ENCODE data around the gene CDSN. TPM values are rescaled to one million over a fixed set of nuclear protein-coding genes. Genes with fewer than 3 reads are reported as not detected.

CDSN gene
- total and polyA plus RNA-seq, 2 of the 8 experiments (the other 6 are each of a cell fraction or from before 2014, with no cell fraction given), result not detected

DNA sequence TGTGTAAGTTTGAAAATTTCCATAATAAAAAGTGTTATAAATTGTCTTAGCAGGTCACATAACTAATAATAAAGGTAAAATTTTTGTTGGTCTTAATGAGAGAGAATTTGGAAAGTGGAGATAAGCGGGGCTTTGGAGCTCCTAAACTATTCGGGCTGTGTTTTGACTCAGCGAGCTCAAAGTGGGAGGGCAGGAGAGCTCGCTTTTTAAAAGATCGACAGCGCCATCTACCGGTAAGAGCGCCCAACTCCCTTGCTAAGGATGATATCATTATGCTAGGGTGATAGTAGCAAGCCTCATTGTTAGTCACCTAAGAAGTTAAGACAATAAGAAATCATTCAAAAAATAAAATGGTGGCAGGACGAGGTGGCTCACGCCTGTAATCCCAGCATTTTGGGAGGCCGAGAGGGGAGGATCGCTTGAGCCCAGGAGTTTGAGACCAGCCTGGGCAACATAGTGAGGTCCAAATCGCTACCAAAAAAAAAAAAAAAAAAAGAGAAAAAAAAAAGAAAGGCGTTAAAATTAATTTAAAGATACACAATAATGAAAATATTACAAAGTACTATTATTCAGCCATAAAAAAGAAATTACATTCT lies 32.7 kb downstream of the CDSN start:
- no peak overlapping the region for H2BK12ac ChIP-seq (ENCODE audit: low read depth, low read length)
- no peak overlapping the region for H2AK5ac ChIP-seq (ENCODE audit: low read depth, low read length)
- no peak overlapping the region for H4K8ac ChIP-seq (ENCODE audit: extremely low read depth, insufficient read depth, low read length)
- H2BK20ac ChIP-seq (ENCODE audit: low read length), result no peak overlapping the region
- no peaks in the 10 kb centered on the region for H3K23me2 ChIP-seq (ENCODE audit: low read depth, low read length)
- H3K79me2 ChIP-seq (ENCODE audit: control insufficient read depth in 1 of 2, insufficient read depth in 2 of 2, low read length in 2 of 2), result no peaks in the 10 kb centered on the region
- H3K23ac ChIP-seq (ENCODE audit: insufficient read length), result no peak overlapping the region
- no peaks in the 10 kb centered on the region for H3K79me1 ChIP-seq (ENCODE audit: low read depth, low read length)
- no peak overlapping the region for H2BK5ac ChIP-seq (ENCODE audit: low read depth, low read length)
- H3K14ac ChIP-seq (ENCODE audit: insufficient read length), result no peak overlapping the region
- H2BK15ac ChIP-seq (ENCODE audit: low read length), result no peak overlapping the region
- H3K9me3 ChIP-seq (ENCODE audit: insufficient read depth in 2 of 2, low read depth in 1 of 2, low read length in 1 of 2), result no peaks in the 10 kb centered on the region
- no peak overlapping the region for H3K56ac ChIP-seq (replicated peaks; ENCODE audit: insufficient read length, low read depth, low read length)
- FAIRE-seq (peak; percentile 63), DNase-seq (ENCODE audit: low read depth in 1 of 2, low spot score in 2 of 2) (peak in 1 of 2 experiments; percentile 87)
- no peak overlapping the region for H4K5ac ChIP-seq (ENCODE audit: insufficient read length, low read depth, low read length)
- no peak overlapping the region for H3K9ac ChIP-seq (replicated peaks in 1 of 4; ENCODE audit: extremely low read depth in 1 of 4, low read depth in 3 of 4, low read length in 3 of 4)
- no peaks in the 10 kb centered on the region for H4K20me1 ChIP-seq (replicated peaks in 1 of 2; ENCODE audit: control insufficient read depth in 1 of 2, insufficient read depth in 2 of 2, low read length in 2 of 2)
- H3K27me3 ChIP-seq (replicated peaks in 1 of 4; ENCODE audit: control insufficient read depth in 3 of 4, extremely low read depth in 1 of 4, insufficient read depth in 3 of 4, low read length in 3 of 4), result no peaks in the 10 kb centered on the region
- no peak overlapping the region for H2AFZ ChIP-seq (ENCODE audit: low read length)
- no peak overlapping the region for H3K4me3 ChIP-seq (ENCODE audit: extremely low read depth in 1 of 4, insufficient read depth in 2 of 4, low read depth in 3 of 4, low read length in 4 of 4)
- H3K4ac ChIP-seq (replicated peaks; ENCODE audit: insufficient read length, low read depth, low read length), result no peak overlapping the region
- H3K4me2 ChIP-seq (ENCODE audit: insufficient read depth in 1 of 2, low read depth in 2 of 2, low read length in 2 of 2), result no peak overlapping the region
- H4K91ac ChIP-seq (replicated peaks; ENCODE audit: insufficient read length, low read length), result no peak overlapping the region
- H3K27ac ChIP-seq (ENCODE audit: low read depth, low read length), result no peak overlapping the region
- H3K4me1 ChIP-seq (replicated peaks in 1 of 4; ENCODE audit: control insufficient read depth in 3 of 4, insufficient read depth in 4 of 4, low read length in 3 of 4), result no peaks in the 10 kb centered on the region; a peak in 1 of 7 replicates
- POLR2A ChIA-PET (ENCODE audit: partially characterized antibody), result interaction anchor here (0.6 to 1.9 kb wide), 6 partner anchors 75 to 489 kb away, joined by 3 to 6 read pairs (median 3); partner anchors contain the start of gene TUBB
- 10% methylated on average over 13 of the region's 14 CpGs; no CpG with 5 or more reads in 1 of the 2 experiments for WGBS, 2 experiments (ENCODE audit: extremely low coverage in 1 of 2, insufficient coverage in 1 of 2, insufficient read length in 1 of 2, insufficient replicate concordance in 2 of 2, low coverage in 1 of 2, low lambda C conversion rate in 2 of 2, missing lambda C conversion rate in 1 of 2)
- no peaks in the 10 kb centered on the region for H3K36me3 ChIP-seq (ENCODE audit: control insufficient read depth in 2 of 4, insufficient read depth in 4 of 4, low read length in 3 of 4)
- CTCF ChIA-PET (ENCODE audit: partially characterized antibody), result interaction anchor here (0.5 to 13.3 kb wide), 64 partner anchors 9 to 530 kb away, joined by 3 to 285 read pairs (median 4); partner anchors contain the start of genes MUCL3, PRR3, SFTA2 and VARS2
- no peak overlapping the region for H3K18ac ChIP-seq (ENCODE audit: extremely low read depth, low read length)
- no peak overlapping the region for H2BK120ac ChIP-seq (replicated peaks; ENCODE audit: low read depth, low read length)
- TF ChIP-seq SP4 (IDR thresholded peaks at IDR 0.05; ENCODE audit: low read length) (no peak), EZH2 (IDR thresholded peaks at IDR 0.05; ENCODE audit: low read depth, low read length, severe bottlenecking) (no peak), GABPA (IDR thresholded peaks at IDR 0.05; ENCODE audit: borderline replicate concordance, insufficient read depth, low read length) (no peak), RAD21 (IDR thresholded peaks at IDR 0.05 in 1 of 2, conservative IDR thresholded peaks at IDR 0.05 in 1 of 2; ENCODE audit: low read depth in 2 of 2, low read length in 2 of 2) (peak; percentile 81 to 83), GTF2F1 (IDR thresholded peaks at IDR 0.05; ENCODE audit: borderline replicate concordance, low read depth, low read length) (no peak), BRCA1 (IDR thresholded peaks at IDR 0.05; ENCODE audit: low read depth, low read length) (no peak), EGR1 (IDR thresholded peaks at IDR 0.05; ENCODE audit: borderline replicate concordance, low read depth, low read length) (no peak)
- TF ChIP-seq, protein P1, sequence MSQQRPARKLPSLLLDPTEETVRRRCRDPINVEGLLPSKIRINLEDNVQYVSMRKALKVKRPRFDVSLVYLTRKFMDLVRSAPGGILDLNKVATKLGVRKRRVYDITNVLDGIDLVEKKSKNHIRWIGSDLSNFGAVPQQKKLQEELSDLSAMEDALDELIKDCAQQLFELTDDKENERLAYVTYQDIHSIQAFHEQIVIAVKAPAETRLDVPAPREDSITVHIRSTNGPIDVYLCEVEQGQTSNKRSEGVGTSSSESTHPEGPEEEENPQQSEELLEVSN (IDR thresholded peaks at IDR 0.05), result no peak
- TF ChIP-seq, protein P2, sequence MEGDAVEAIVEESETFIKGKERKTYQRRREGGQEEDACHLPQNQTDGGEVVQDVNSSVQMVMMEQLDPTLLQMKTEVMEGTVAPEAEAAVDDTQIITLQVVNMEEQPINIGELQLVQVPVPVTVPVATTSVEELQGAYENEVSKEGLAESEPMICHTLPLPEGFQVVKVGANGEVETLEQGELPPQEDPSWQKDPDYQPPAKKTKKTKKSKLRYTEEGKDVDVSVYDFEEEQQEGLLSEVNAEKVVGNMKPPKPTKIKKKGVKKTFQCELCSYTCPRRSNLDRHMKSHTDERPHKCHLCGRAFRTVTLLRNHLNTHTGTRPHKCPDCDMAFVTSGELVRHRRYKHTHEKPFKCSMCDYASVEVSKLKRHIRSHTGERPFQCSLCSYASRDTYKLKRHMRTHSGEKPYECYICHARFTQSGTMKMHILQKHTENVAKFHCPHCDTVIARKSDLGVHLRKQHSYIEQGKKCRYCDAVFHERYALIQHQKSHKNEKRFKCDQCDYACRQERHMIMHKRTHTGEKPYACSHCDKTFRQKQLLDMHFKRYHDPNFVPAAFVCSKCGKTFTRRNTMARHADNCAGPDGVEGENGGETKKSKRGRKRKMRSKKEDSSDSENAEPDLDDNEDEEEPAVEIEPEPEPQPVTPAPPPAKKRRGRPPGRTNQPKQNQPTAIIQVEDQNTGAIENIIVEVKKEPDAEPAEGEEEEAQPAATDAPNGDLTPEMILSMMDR (IDR thresholded peaks at IDR 0.05; ENCODE audit: control extremely low read depth in 1 of 3, insufficient read depth in 1 of 3, low read depth in 1 of 3, low read length in 3 of 3), result peak; percentile 47 to 70 (median 67)

All from H1 (cell line).